HG02623 (cell line): ENCODE results near the gene DKK2.
"Not testable (repeated sequence)": the region's sequence is repeated elsewhere in the genome, so short reads cannot be mapped to it uniquely, and the experiment has no call there.

ENCODE experiments used
- ATAC-seq: cut with Tn5 transposase; IDR thresholded peaks from one replicate; pipeline ENCODE4 v1.9.1; 2021; ENCODE audit warnings: moderate library complexity; ENCODE audit not compliant: unreplicated experiment

Gene DKK2

DNA sequence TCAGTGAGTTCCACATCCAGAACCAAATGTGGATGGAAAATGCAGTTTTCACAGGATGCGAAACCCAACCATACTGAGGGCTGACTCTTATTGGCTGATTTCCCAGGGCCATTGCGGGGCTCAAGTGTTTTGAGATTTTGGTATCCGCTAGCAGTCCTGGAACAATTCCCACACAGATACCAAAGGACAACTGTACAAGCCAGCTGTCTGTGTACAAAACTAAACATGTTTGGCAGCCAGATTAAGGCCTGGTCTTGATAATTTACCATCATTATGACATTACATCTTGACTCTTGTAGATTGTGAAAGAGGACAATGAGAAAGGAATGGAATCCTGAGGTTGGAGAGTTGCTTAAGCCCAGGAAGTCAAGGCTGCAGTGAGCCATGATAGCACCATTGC is 121.9 kb downstream of the DKK2 start:
- no peak for ATAC-seq

- ATAC-seq: no peak
These were observed 126.5 kb downstream of the DKK2 start for GRCh38 chr4:106909486-106910188.

GRCh38 chr4:106908049-106908448 is 128.1 kb downstream of the DKK2 start:
- ATAC-seq: not testable (repeated sequence)

DNA sequence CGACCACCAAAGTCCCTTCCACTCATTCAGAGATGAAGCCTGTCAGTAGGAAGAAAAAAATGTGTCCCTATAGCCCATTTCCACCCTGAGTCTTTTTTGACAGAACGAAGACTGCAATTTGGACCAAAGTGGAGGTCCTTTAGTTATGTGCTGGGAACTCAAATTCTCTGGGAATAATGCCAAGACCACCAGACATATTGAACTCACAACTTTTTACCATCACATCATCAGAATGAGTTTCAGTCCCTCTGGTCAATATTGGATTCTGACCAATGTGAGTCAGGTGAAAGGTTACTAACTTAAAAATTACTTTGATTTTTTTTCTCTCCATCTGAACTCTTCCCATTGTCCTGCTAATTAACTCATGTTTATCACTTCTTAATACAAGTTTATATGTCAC is 128.9 kb downstream of the DKK2 start:
- ATAC-seq: no peak

DNA sequence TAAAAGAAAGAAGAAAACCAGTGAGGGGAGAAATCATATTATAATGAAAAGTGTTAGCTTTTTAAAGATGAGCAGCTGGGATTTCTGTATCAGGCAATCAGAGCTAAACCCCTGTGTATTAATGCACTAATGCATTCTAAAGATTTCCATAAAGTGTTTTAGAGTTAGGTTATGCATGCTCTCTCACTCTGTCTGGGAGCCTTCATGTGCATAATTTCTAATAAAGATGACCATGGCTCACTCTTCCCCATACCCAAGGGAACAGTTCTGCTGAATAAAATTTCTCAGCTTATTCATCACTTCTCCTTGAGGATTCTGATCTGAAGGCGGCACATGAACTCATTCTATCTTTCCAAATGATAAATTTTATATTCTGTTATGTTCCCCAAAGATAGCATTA is 129.4 kb downstream of the DKK2 start:
- ATAC-seq: no peak

GRCh38 chr4:106898621-106899230 is 137.4 kb downstream of the DKK2 start:
- ATAC-seq: peak; percentile 77

DNA sequence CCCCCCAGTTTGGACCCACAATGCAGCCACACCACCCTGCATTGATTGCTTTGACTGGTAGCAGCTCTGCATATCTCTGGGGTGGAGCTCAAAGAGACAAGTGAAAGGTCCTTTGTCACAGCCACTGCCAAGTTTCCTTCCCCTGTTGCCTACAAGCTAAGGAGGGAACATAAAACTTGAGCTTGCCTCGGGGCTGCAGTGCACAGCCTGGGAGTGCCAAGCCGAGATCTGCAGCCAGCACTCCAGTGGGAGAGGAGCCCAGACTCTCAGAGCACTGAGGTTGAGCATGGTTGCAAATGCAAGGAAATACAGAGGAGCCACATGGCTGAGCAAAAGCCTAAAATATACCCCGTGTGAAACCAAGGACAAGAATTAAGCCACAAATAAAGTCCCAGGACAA is 142.2 kb downstream of the DKK2 start:
- no peak for ATAC-seq

- no peak for ATAC-seq
These were observed 142.7 kb downstream of the DKK2 start for GRCh38 chr4:106893395-106893881.

GRCh38 chr4:106892786-106893185 is 143.3 kb downstream of the DKK2 start:
- ATAC-seq: no peak

DNA sequence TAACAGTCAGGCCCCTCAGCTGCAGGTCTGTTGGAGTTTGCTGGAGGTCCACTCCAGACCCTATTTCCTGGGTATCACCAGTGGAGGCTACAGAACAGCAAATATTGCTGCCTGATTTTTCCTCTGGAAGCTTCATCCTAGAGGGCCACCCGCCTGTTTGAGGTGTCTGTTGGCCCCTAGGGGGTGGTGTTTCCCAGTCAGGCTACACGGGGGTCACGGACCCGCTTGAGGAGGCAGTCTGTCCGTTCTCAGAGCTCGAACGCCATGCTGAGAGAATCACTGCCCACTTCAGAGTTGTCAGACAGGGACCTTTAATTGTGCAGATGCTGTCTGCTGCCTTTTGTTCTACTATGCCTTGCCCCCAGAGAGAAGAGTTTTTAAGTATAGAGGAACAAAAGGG is 160.8 kb downstream of the DKK2 start:
- no peak for ATAC-seq
